ENCODE data around the gene INPP4B.

- TF ChIP-seq CTCF (IDR thresholded peaks at IDR 0.05): no peak
- no peak for TF ChIP-seq POLR2A (IDR thresholded peaks at IDR 0.05)
- no peak for TF ChIP-seq POLR2AphosphoS5 (IDR thresholded peaks at IDR 0.05)
Observed at GRCh38 chr4:142801966-142802365, 44.1 kb downstream of the INPP4B start.

Data from breast epithelium (tissue), 3 donors.